GM21786 (cell line): Measurements from ENCODE around the gene IFITM2.
"Not testable (repeated sequence)": the region's sequence is repeated elsewhere in the genome, so short reads cannot be mapped to it uniquely, and the experiment has no call there.

Experiments
- ATAC-seq: cut with Tn5 transposase; IDR thresholded peaks from one replicate; pipeline ENCODE4 v1.9.1; 2021; ENCODE audit not compliant: unreplicated experiment

Gene IFITM2

DNA sequence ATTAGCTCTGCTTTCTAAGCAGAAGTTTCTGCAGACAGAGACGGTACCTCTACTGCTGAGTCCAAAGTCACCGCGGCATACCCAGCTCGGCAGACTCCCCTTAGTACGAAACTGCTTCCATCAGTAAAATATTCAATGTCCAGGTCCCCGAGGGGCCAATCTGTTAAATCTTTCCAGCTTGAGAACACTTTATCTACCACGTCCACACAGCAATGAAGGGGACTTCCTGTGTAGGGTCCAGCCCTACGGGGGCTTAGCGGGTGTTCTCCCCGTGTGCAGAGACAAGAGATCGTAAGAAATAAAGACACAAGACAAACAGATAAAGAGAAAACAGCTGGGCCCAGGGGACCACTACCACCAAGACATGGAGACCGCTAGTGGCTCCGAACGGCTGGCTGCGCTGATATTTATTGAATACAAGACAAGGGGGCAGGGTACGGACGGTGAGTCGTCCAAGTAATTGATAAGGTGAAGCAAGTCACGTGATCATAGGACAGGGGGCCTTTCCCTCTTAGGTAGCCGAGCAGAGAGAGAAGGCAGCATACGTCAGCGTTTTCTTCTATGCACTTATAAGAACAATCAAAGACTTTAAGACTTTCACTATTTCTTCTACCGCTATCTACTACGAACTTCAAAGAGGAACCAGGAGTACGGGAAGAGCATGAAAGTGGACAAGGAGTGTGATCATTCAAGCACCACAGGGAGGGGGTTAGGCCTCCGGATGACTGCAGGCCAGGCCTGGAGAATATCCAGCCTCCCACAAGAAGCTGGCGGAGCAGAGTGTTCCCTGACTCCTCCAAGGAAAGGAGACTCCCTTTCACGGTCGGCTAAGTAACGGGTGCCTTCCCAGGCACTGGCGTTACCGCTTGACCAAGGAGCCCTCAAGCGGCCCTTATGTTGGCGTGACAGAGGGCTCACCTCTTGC lies 17.2 kb downstream of the IFITM2 start:
- not testable (repeated sequence) for ATAC-seq

DNA sequence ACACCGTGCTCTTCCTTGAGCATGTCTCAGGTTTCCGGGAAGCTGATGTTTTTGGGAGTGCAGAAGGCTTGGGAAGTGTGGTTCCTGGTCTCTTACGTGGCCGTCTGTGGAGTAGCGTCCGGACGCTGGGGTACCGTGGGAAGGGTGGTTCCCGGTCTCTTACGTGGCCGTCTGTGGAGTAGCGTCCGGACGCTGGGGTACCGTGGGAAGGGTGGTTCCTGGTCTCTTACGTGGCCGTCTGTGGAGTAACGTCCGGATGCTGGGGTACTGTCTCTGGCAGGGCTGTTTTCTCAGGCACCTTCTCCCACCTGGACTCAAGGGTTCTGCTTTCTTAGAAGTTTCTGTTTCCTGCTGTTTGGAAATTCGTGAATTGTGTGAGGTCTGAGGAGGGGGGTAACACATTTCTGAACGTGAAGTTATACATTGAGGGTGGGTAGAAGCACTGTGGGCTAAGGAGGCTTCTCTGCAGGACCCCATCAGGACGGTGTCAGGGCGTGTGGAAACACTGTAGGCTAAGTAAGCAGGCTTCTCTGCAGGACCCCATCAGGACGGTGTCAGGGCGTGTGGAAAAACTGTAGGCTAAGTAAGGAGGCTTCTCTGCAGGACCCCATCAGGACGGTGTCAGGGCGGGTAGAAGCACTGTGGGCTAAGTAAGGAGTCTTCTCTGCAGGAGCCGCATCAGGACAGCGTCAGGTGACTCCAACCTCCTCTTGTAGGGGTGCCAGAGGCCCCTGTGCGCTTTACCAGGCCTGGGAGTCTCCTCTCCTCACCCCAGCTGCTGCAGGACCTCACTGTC lies 18.4 kb downstream of the IFITM2 start:
- no peak for ATAC-seq

DNA sequence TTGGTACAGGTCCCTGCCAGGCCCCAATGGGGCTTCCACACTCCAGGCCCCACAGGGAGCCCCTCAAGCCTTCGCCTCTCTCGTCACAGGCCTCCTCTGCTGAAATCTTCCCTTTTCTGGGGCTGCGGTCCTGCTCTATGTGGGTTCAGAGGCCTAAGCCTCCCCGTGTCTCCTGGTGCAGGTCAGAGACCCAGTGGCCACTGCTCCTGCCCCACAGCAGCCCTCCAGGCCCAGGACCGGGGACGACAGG lies 18.9 kb downstream of the IFITM2 start:
- ATAC-seq: no peak

DNA sequence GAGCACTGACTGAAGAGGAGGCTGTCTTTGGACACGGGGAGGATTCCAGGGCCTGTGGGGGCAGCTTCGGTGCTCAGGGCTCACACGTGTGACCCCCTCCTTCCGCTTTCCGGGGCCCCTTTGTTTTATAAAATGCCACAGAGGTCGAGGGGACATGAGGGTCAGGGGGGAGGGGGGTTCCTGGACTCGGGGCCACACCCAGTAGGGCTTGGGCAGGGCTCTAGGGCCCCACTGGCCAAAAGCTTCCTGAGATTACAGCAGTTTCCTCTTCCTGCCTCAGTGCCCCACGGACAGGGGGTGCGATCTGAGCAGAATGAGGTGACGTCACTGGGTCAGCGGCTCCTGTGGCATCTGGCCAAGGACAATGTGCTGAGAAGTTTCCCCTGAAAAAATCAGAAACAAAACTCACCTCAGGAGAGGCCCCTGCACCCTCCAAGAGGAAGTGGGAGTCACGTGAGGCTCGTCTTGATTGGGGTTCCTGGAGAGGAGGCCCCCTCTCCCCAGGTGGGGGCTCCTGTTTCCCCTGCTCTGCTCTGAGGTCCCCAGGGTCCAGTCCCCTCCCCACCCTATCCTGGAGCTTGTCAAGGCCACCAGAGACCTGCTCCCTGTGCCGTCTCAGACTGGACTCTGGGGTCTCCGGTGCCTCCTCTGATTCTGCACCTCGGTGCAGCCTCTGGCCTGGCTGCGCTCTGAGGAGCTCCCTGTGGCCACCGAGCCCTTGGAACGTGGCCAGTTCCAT lies 19.4 kb downstream of the IFITM2 start:
- ATAC-seq: peak; percentile 77

DNA sequence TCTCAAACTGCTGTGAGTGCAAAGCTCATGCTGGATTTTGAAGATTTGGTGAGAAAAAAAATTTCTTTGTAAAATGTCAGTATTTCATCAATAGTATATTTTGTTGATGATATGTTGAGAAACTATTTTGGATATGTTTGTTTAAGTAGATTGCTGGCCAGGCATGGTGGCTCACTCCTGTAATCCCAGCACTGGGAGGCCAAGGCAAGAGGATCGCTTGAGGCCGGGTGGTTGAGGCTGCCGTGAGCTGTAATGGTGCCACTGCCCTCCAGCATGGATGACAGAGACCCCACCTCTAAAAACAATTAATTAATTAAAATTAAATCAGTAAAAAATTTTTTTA lies 19.9 kb downstream of the IFITM2 start:
- no peak for ATAC-seq

DNA sequence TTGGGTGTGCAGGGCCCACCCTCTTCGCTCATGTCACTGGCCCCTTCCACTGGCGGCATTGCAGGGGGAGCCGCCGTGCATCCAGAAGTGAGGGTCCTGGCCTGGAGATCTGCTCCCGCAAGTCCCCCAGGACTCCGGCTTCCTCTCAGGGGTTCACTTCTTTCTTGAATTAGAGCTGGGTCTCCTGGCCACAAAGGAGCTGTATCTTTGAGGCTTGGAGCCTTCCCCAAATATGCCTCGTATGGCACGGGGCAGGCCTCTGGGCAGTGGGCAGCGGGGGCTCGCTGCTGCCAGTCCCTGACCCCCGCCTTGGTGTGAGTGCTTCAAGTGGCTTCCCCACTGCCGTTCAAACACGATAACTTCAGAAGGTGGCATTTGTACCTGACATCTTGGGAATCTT lies 20.4 kb downstream of the IFITM2 start:
- no peak for ATAC-seq

DNA sequence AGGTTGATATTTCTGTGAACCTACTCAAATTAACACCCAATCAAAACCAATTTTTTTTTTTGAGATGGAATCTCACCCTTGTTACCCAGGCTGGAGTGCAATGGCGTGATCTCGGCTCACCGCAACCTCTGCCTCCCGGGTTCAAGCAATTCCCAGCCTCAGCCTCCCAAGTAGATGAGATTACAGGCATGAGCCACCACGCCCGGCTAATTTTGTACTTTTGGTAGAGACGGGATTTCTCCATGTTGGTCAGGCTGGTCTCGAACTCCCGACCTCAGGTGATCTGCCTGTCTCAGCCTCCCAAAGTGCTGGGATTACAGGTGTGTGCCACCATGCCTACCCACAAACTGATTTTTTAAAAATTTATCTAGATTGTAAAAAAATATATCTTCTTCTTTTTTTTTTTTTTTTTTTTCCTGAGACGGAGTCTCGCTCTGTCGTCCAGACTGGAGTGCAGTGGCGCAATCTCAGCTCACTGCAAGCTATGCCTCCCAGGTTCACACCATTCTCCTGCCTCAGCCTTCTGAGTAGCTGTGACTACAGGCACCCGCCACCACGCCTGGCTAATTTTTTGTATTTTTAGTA lies 21.0 kb downstream of the IFITM2 start:
- not testable (repeated sequence) for ATAC-seq

DNA sequence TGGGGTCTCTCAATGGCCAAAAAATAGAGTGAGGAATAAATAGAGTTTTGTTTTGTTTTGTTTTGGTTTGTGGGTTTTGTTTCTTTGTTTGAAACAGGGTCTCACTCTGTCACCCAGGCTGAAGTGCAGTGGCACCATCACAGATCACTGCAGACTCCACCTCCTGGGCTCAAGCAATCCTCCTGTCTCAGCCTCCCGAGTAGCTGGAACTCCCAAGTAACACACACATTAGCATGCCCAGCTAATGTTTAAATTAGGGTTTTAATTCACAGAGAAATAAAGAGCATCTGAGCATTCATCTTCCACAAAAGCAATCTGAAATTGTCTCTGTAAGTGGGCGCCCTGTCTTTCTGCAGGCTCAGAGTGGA lies 22.3 kb downstream of the IFITM2 start:
- ATAC-seq: no peak

DNA sequence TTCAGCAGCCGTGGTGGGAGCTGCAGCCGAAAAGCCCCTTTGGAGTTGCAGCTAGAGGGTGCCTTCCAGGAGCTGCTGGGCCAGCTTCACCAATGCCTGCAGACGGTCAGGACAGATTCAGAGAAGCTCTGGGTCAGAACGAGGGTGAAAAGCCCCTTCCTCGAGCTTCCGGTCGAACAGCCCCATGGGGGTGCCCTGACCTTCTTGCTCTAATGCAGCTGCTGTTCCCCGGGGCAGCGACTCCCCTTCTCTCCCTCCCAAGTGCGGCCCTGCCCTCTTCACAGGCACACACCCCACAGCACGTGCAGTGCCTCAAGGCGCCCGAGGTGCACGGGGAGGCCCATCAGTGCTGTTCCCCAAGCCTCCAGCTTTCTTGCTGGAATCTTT lies 22.7 kb downstream of the IFITM2 start:
- ATAC-seq: no peak

DNA sequence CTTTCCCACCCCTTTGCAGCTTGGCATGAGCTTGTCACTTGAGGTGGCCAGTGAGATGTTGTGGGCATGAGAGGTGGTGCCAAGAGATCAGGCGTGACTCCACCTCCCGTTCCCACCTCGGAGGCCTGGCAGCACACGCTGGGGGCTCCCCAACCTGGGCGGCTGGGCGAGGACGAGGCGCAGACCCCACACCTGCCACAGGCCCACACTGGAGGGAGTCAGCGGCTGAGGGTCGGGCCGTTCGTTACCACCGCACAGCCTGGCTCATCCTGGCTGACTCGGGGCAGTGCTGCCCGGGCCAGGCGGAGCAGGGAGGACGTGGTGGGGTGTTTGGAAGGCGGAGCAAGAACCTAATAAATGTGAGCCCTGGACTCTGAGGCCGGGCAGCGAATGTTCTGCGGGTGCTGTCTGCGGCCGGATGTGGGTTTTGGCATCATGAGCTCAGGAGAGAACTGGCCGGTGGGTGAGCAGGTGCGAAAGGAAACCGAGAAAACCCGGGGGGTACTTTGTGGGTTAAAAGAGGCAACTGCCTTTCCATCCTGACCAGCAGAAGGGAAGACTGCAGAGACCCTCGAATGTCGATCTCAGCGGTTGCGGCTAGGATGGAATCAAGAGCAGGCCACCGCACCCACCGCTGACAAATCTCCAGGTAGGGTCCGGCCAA lies 23.2 kb downstream of the IFITM2 start:
- ATAC-seq: no peak

DNA sequence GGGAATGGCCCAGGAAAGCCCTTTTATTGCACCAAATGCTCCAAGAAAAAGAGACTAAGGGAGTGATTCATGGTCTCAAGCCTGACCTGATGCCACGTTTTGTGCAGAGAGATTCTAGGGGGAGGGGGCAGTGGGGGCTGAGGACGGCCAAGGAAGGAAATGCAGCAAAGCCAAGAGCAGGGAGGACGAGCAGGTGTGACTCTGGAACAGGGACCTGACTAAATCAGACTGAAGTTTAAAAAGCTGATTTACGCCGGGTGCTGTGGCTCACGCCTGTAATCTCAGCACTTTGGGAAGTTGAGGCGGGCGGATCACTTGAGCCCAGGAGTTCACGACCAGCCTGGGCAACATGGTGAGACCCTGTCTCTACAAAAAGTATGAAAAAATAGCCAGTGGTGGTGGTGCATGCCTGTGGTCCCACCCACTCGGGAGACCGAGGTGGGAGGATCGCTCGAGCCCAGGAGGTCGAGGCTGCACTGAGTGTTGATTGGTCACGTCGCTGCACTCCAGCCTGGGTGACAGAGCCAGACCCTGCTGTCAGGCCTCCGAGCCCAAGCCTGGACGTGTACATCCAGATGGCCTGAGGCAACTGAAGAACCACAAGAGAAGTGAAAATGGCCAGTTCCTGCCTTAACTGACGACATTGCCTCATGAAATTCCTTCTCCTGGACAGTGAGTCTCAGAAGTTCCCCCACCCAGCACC lies 23.9 kb downstream of the IFITM2 start:
- no peak for ATAC-seq

DNA sequence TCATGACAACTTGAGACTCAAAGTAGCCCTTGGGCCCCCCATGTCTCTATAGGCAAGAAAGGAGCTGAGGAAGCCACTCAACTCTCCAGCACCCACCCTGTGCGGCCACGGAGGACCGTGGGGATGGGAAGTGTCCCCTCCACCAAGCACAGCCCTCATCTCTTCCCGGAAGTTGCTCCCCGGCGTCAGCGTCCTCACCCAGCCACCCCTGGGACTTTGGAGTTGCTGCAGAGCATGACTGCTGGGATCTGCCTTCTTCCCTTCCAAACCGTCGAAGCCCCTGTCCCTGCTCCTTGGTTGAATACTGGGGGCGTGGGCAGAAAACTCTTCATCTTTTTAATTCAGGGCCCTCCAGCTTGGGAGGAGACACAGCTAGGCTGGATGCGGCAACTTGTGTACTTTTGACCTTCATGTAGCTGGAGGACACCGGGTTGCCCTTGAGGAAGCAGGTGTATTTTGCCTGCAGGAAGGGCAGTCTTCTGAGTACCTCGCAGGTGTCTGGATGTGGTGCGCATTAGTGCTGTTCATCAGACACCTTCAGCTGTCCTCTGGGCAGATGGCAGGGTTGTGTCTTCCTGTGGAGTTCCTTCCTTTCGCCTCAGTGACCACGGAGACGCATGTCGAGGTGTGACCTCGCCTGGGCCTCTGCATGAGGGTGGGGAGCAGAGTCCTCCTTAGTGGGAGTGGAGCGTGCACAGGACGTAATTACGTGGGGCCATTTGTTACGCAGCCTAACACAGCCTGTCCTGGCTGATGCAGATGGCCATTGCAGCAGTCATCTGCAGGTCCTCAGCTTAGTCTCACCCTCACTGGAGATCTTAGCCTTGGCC lies 25.2 kb downstream of the IFITM2 start:
- ATAC-seq: no peak

DNA sequence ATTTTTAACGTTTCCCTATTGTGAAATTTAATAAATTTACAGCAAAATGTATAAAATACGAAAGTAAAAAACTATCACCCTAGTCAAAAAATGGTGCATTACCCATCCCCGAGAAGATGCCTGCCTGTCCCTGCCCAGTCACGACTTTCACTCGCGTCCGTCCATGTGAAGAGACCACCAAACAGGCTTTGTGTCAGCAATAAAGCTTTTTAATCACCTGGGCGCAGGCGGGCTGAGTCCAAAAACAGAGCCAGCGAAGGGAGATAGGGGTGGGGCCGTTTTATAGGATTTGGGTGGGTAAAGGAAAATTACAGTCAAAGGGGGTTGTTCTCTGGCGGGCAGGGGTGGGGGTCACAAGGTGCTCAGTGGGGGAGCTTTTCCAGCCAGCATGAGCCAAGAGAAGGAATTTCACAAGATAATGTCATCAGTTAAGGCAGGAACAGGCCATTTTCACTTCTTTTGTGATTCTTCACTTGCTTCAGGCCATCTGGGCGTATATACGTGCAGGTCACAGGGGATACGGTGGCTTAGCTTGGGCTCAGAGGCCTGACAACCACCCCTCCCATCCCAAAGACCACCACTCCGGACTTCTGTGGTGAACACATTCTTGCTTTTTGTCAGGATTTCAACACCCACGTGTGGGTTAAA lies 26.1 kb downstream of the IFITM2 start:
- ATAC-seq: not testable (repeated sequence)

DNA sequence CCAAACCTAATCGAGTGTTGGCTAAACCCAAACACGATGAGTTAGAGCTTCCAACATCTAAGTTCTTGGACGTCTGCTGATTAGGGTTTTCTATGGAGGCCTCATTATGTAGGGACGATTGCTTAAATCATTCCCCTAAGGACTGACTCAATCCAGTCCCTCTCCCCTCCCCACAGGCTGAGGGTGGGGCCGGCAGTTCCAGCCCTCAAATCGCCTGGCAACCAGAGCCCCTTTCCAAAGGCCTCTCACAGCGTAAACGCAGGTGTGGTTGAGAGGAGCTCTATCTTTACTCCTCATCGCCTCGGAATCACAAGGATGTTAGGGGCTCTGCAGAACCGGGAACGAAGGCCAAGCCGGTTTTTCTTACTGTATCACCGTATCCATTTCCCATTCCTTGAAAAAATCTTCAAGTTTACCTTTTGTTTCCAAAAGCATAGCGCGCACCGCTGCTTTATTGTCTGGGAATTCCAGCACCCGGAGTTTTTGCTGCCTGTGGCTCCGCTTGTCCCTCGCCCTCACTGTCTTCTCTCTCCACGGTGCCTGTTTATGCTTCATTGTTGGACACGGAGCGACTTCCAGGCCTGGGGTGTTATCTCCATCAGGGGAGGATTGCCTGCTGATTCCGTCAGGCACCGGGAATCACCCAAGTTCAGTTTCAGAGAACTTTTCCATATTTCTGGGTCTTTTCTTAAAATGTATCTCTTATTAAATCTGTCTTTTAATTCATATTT lies 26.8 kb downstream of the IFITM2 start:
- no peak for ATAC-seq

DNA sequence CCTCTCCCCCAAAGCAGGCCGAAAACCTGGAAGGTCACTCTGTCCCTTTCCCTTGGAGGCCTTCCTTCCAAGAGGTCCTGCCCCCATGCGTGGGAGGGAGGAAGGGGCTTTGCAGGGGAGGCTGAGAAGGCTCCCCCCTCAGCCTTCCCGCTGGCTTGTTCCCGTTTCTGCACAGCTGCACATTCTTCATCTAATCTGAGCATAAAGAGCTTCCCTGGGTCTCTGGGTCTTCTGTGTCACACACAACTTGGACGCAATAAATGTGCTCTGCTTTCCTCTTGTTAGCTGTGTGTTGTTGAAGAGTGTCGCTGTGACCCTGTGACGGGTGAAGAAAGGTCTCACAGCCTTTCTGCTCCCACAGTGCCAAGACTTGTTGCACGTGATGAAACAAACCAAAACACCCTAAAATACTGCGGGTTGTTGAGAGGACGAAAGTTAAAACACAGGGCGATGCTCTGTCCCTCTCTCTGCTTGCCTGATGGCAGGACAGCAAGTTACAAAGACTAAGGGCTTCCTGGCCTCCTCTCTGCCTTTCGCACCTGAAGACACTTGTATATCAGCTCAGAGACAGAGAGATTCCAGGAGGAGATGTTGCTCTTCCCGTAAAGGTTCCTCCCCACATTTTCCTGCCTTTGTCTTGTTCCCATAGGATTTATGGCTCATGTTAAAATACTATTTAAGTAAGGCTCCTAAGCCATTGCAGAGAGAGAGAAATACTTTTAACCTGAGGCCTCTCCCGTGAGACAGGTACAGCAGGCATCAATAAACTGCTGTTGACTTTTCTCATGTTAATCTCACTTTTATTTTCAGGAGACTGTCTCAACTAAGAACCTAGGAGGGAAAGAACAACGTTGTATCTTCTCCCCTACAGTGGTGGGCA lies 28.4 kb downstream of the IFITM2 start:
- no peak for ATAC-seq

DNA sequence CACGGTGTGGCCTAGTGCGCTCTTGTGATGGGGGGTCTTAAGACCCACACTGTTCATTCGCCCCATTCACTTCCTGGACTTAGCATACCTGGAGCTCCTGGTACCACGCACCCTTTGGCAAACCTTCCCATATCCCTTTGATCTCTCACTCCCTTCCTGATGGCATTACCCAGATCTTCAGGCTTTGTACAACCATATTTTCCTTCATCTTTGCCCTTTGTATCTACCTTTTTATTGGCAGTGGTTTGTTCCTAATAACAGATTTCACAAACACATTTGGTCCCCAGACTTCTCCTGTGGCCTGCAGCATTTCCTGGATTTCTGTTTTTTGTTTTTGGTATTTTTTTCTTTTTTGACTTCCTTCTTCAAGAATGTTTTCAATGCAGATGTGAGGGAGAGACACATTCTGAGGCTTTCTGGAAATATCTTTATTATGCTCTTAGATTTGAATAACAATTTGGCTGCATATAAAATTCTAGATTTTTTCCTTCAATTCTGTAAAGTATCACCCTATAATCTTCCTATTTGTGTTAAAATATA lies 29.1 kb downstream of the IFITM2 start:
- no peak for ATAC-seq

DNA sequence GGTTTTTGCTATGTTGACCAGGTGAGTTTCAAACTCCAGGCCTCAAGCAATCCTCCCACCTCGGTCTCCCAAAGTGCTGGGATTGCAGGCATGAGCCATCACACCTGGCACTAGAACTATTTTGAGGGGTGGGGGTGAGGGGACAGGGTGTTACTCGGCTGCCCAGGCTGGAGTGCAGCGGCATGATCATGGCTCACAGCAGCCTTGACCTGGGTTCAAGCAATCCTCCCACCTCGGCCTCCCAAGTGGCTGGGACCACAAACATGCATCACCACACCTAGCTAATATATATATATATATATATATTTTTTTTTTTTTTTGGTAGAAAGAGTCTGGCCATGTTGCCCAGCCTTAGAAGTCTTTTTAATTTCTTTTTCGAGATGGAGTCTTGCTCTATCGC lies 30.1 kb downstream of the IFITM2 start:
- ATAC-seq: no peak
